ENCODE results near the gene SH3TC2.

SH3TC2 gene

GRCh38 chr5:149060325-149060724, 2.5 kb downstream of the SH3TC2 start:
- peak; percentile 80 for DNase-seq (ENCODE audit: low read depth)

GRCh38 chr5:149056616-149057165, 6.2 kb downstream of the SH3TC2 start:
- DNase-seq (ENCODE audit: low read depth): no peak

GRCh38 chr5:149054416-149054815, 8.4 kb downstream of the SH3TC2 start:
- DNase-seq (ENCODE audit: low read depth): no peak

GRCh38 chr5:149053072-149053695, 9.7 kb downstream of the SH3TC2 start:
- DNase-seq (ENCODE audit: low read depth): peak; percentile 52

- no peak for DNase-seq (ENCODE audit: low read depth)
These were observed 13.5 kb downstream of the SH3TC2 start for GRCh38 chr5:149049371-149049781.

- DNase-seq (ENCODE audit: low read depth): no peak
These were observed 14.1 kb downstream of the SH3TC2 start for GRCh38 chr5:149048811-149049210.

GRCh38 chr5:149047462-149047861, 15.4 kb downstream of the SH3TC2 start:
- DNase-seq (ENCODE audit: low read depth): no peak

GRCh38 chr5:149046196-149046829, 16.5 kb downstream of the SH3TC2 start:
- peak; percentile 42 for DNase-seq (ENCODE audit: low read depth)

GRCh38 chr5:149045089-149045460, 17.8 kb downstream of the SH3TC2 start:
- no peak for DNase-seq (ENCODE audit: low read depth)

GRCh38 chr5:149044453-149045088, 18.3 kb downstream of the SH3TC2 start:
- no peak for DNase-seq (ENCODE audit: low read depth)

- no peak for DNase-seq (ENCODE audit: low read depth)
These were observed 19.2 kb downstream of the SH3TC2 start for GRCh38 chr5:149043641-149044040.

- no peak for DNase-seq (ENCODE audit: low read depth)
These were observed 20.0 kb downstream of the SH3TC2 start for GRCh38 chr5:149042865-149043264.

- no peak for DNase-seq (ENCODE audit: low read depth)
These were observed 21.6 kb downstream of the SH3TC2 start for GRCh38 chr5:149041242-149041641.

- no peak for DNase-seq (ENCODE audit: low read depth)
These were observed 22.4 kb downstream of the SH3TC2 start for GRCh38 chr5:149040421-149040820.

GRCh38 chr5:149039506-149039905, 23.4 kb downstream of the SH3TC2 start:
- DNase-seq (ENCODE audit: low read depth): no peak

GRCh38 chr5:149038336-149039080, 24.4 kb downstream of the SH3TC2 start:
- DNase-seq (ENCODE audit: low read depth): no peak

- DNase-seq (ENCODE audit: low read depth): no peak
These were observed 25.0 kb downstream of the SH3TC2 start for GRCh38 chr5:149037817-149038216.

GRCh38 chr5:149036970-149037369, 25.9 kb downstream of the SH3TC2 start:
- peak; percentile 40 for DNase-seq (ENCODE audit: low read depth)

GRCh38 chr5:149036168-149036567, 26.7 kb downstream of the SH3TC2 start:
- DNase-seq (ENCODE audit: low read depth): no peak

- peak; percentile 84 for DNase-seq (ENCODE audit: low read depth)
These were observed 27.5 kb downstream of the SH3TC2 start for GRCh38 chr5:149035372-149035790.

- no peak for DNase-seq (ENCODE audit: low read depth)
These were observed 31.9 kb downstream of the SH3TC2 start for GRCh38 chr5:149030838-149031397.

- DNase-seq (ENCODE audit: low read depth): peak; percentile 75
These were observed 32.5 kb downstream of the SH3TC2 start for GRCh38 chr5:149030392-149030791.
